H9 (cell line): ENCODE results near the gene CORO2B. TPM values are rescaled to one million over a fixed set of nuclear protein-coding genes. Genes with fewer than 3 reads are reported as not detected.

Experiments used
- DNase-seq: peaks from one replicate; pipeline ENCODE4 v3.0.0-alpha.2; 2017
- H2AFZ ChIP-seq: one replicate; pipeline ENCODE4 v1.6.1; 2013; ENCODE audit warnings: mild to moderate bottlenecking, low read length, control low read depth, moderate library complexity
- H2AK5ac ChIP-seq: 2 replicates; pipeline ENCODE4 v1.6.1; 2013; ENCODE audit warnings: low read length, control low read depth, mixed read lengths; ENCODE audit not compliant: insufficient read length
- H2BK120ac ChIP-seq: one replicate; pipeline ENCODE4 v1.6.1; 2013; ENCODE audit warnings: low read depth, mild to moderate bottlenecking, low read length, control low read depth, inconsistent platforms; ENCODE audit not compliant: poor library complexity, severe bottlenecking
- H2BK12ac ChIP-seq: 2 replicates; pipeline ENCODE4 v1.6.1; 2013; ENCODE audit warnings: low read length, control low read depth, mixed read lengths, low read depth; ENCODE audit not compliant: insufficient read length
- H2BK15ac ChIP-seq: 2 replicates; pipeline ENCODE4 v1.6.1; 2013; ENCODE audit warnings: low read depth, low read length, control low read depth
- H2BK20ac ChIP-seq: one replicate; pipeline ENCODE4 v1.6.1; 2013; ENCODE audit warnings: low read depth, mild to moderate bottlenecking, low read length, control low read depth, inconsistent platforms; ENCODE audit not compliant: poor library complexity, severe bottlenecking
- H2BK5ac ChIP-seq: 2 replicates; pipeline ENCODE4 v1.6.1; 2013; ENCODE audit warnings: low read length, control low read depth, mixed read lengths; ENCODE audit not compliant: insufficient read length
- H3K14ac ChIP-seq: 2 replicates; pipeline ENCODE4 v1.6.1; 2013; ENCODE audit warnings: low read length, control low read depth; ENCODE audit not compliant: insufficient read depth
- H3K18ac ChIP-seq: 2 replicates; pipeline ENCODE4 v1.6.1; 2013; ENCODE audit warnings: low read depth, mild to moderate bottlenecking, mixed read lengths, low read length, control low read depth; ENCODE audit not compliant: insufficient read length
- H3K23ac ChIP-seq: 2 replicates; pipeline ENCODE4 v1.6.1; 2013; ENCODE audit warnings: low read length, control low read depth, mixed read lengths, low read depth; ENCODE audit not compliant: insufficient read length
- H3K23me2 ChIP-seq: 2 replicates; pipeline ENCODE4 v1.6.1; 2013; ENCODE audit warnings: low read depth, mild to moderate bottlenecking, mixed read lengths, low read length, control low read depth; ENCODE audit not compliant: insufficient read length, poor library complexity, severe bottlenecking
- H3K27ac ChIP-seq: 2 replicates; pipeline ENCODE4 v1.5.1; 2013; ENCODE audit warnings: low read length, control low read depth, mixed read lengths, low read depth; ENCODE audit not compliant: insufficient read length
- H3K27me3 ChIP-seq: 2 replicates; pipeline ENCODE4 v1.6.1; 2013; ENCODE audit warnings: low read length, control low read depth, inconsistent platforms; ENCODE audit not compliant: insufficient read depth
- H3K4ac ChIP-seq: 2 replicates; pipeline ENCODE4 v1.6.1; 2013; ENCODE audit warnings: low read depth, mild to moderate bottlenecking, control low read depth, inconsistent platforms, low read length, moderate library complexity
- H3K4me1 ChIP-seq: 2 replicates; pipeline ENCODE4 v1.6.1; 2013; ENCODE audit warnings: low read length, control low read depth, inconsistent platforms; ENCODE audit not compliant: insufficient read depth
- H3K4me2 ChIP-seq: 2 replicates; pipeline ENCODE4 v1.6.1; 2013; ENCODE audit warnings: low read length, control low read depth, mixed read lengths; ENCODE audit not compliant: insufficient read length, insufficient read depth
- H3K56ac ChIP-seq: 2 replicates; pipeline ENCODE4 v1.6.1; 2013; ENCODE audit warnings: low read depth, mild to moderate bottlenecking, mixed read lengths, low read length, control low read depth; ENCODE audit not compliant: insufficient read length
- H3K79me1 ChIP-seq: 2 replicates; pipeline ENCODE4 v1.6.1; 2013; ENCODE audit warnings: low read depth, mild to moderate bottlenecking, moderate library complexity, low read length, control low read depth, inconsistent platforms; ENCODE audit not compliant: insufficient read depth, poor library complexity, severe bottlenecking
- H3K79me2 ChIP-seq: 2 replicates; pipeline ENCODE4 v1.6.1; 2013; ENCODE audit warnings: low read length, control low read depth, inconsistent platforms; ENCODE audit not compliant: insufficient read depth
- H3K9ac ChIP-seq: 2 replicates; pipeline ENCODE4 v1.6.1; 2013; ENCODE audit warnings: low read length, control low read depth, mixed read lengths; ENCODE audit not compliant: insufficient read length; ENCODE audit errors: extremely low read depth
- H3K9me3 ChIP-seq: one replicate; pipeline ENCODE4 v1.6.1; 2013; ENCODE audit warnings: low read depth, low read length, inconsistent platforms; ENCODE audit not compliant: control insufficient read depth
- H3T11ph ChIP-seq: one replicate; pipeline ENCODE4 v1.6.1; 2013; ENCODE audit warnings: mild to moderate bottlenecking, low read length, control low read depth, inconsistent platforms
- H4K20me1 ChIP-seq: one replicate; pipeline ENCODE4 v1.6.1; 2013; ENCODE audit not compliant: control insufficient read depth, insufficient read length, insufficient read depth
- H4K5ac ChIP-seq: 2 replicates; pipeline ENCODE4 v1.6.1; 2013; ENCODE audit warnings: low read depth, mild to moderate bottlenecking, mixed read lengths, low read length, control low read depth; ENCODE audit not compliant: insufficient read length
- H4K8ac ChIP-seq: replicated peaks from 2 replicates; pipeline ENCODE4 v1.6.1; 2013; ENCODE audit warnings: low read length, control low read depth, mixed read lengths, low read depth; ENCODE audit not compliant: insufficient read length
- H4K91ac ChIP-seq: 2 replicates; pipeline ENCODE4 v1.6.1; 2013; ENCODE audit warnings: low read depth, mild to moderate bottlenecking, moderate library complexity, mixed read lengths, low read length, control low read depth; ENCODE audit not compliant: insufficient read length
- H3K27ac Mint-ChIP-seq, 3 experiments: 2 replicates in 2 of 3; 3 replicates in 1 of 3; pipeline ENCODE4 v1.8.0; 2020 to 2021; ENCODE audit warnings: mixed read lengths in 3 of 3, mild to moderate bottlenecking in 1 of 3, moderate library complexity in 1 of 3
- H3K27me3 Mint-ChIP-seq: 2 replicates; pipeline ENCODE4 v1.8.0; 2021; ENCODE audit warnings: low read depth, mild to moderate bottlenecking, moderate library complexity, mixed read lengths
- H3K36me3 Mint-ChIP-seq, 3 experiments: 2 replicates in 2 of 3; 3 replicates in 1 of 3; pipeline ENCODE4 v1.8.0; 2020 to 2021; ENCODE audit warnings: low read depth in 3 of 3, mixed read lengths in 3 of 3; ENCODE audit not compliant: insufficient read depth in 1 of 3
- H3K4me1 Mint-ChIP-seq, 2 experiments: 2 replicates each; pipeline ENCODE4 v1.8.0; 2020; ENCODE audit warnings: mixed read lengths in 2 of 2
- H3K4me3 Mint-ChIP-seq, 2 experiments: 2 replicates in 1 of 2; 3 replicates in 1 of 2; pipeline ENCODE4 v1.8.0; 2020 to 2021; ENCODE audit warnings: mild to moderate bottlenecking in 2 of 2, mixed read lengths in 2 of 2, moderate library complexity in 1 of 2
- H3K9me3 Mint-ChIP-seq, 2 experiments: 2 replicates in 1 of 2; 3 replicates in 1 of 2; pipeline ENCODE4 v1.8.0; 2020; ENCODE audit warnings: mild to moderate bottlenecking in 2 of 2, mixed read lengths in 2 of 2, moderate library complexity in 1 of 2
- CTCF ChIP-seq: fragments of 200-600 bp; sonication (generic); conservative IDR thresholded peaks from 3 replicates; pipeline ENCODE4 v1.8.0; 2021; ENCODE audit warnings: antibody characterized with exemption, mild to moderate bottlenecking
- WGBS: extraction: QIAGEN DNeasy Blood & Tissue Kit; methylation state at CpG from one replicate; pipeline ENCODE4 v1.1.7; 2013; ENCODE audit warnings: missing lambda C conversion rate, low lambda C conversion rate, mixed read lengths; ENCODE audit not compliant: insufficient read length; ENCODE audit errors: extremely low coverage; 5-methylcytosine and 5-hydroxymethylcytosine counted together
- total RNA-seq: library from RNA; stranded (reverse); gene quantifications from 2 replicates; pipeline ENCODE4 v1.2.1, GENCODE V29; 2021

The CORO2B gene
- total RNA-seq, 1 experiment from 2014 or later = 3.1 TPM

GRCh38 chr15:68593828-68594532 is 15.2 kb downstream of the CORO2B start:
- Histone ChIP-seq H4K5ac (no peak overlapping the region), H3K9me3 (no peaks in the 10 kb centered on the region), H3K79me1 (no peaks in the 10 kb centered on the region), H4K8ac (no peak overlapping the region), H2BK120ac (no peak overlapping the region), H4K91ac (no peak overlapping the region), H3K79me2 (no peaks in the 10 kb centered on the region; the same call in 1 of the 2 replicates), H3K4me2 (no peak overlapping the region), H3K18ac (no peak overlapping the region), H3K4ac (no peak overlapping the region), H2AFZ (no peak overlapping the region), H3K27me3 (no peaks in the 10 kb centered on the region), H2BK15ac (no peak overlapping the region), H3K23me2 (no peaks in the 10 kb centered on the region), H2BK20ac (no peak overlapping the region), H2BK12ac (no peak overlapping the region), H3K56ac (no peak overlapping the region), H2BK5ac (no peak overlapping the region), H3T11ph (no peak overlapping the region), H2AK5ac (no peak overlapping the region), H4K20me1 (no peaks in the 10 kb centered on the region), H3K23ac (no peak overlapping the region), H3K14ac (no peak overlapping the region), H3K4me1 (peaks cover 2% of the 10 kb centered on the region), H3K9ac (no peak overlapping the region), H3K27ac (no peak overlapping the region)
- Mint-ChIP-seq H3K9me3 (no peaks in the 10 kb centered on the region), H3K27ac (no peak overlapping the region), H3K4me3 (no peak overlapping the region; a peak in 1 of 5 replicates), H3K4me1 (peaks cover 45 to 52% of the 10 kb centered on the region in 2 experiments), H3K36me3 (no peaks in the 10 kb centered on the region), H3K27me3 (peaks cover 10% of the 10 kb centered on the region)
- DNase-seq = no peak
- WGBS = no CpG with 5 or more reads among the region's 5 CpGs
- no peak for TF ChIP-seq CTCF
